ENCODE results near the gene NR2C1. TPM values are rescaled to one million over a fixed set of nuclear protein-coding genes. Genes with fewer than 3 reads are reported as not detected.

Gene NR2C1
- total and polyA plus RNA-seq, 2 of the 8 experiments (the other 6 are each of a cell fraction or from before 2014, with no cell fraction given): 22.8 to 48.3 TPM

- no peak overlapping the region for H3K4me2 ChIP-seq (ENCODE audit: insufficient read depth in 1 of 2, low read depth in 2 of 2, low read length in 2 of 2)
- no peaks in the 10 kb centered on the region for H3K9me3 ChIP-seq (ENCODE audit: insufficient read depth in 2 of 2, low read depth in 1 of 2, low read length in 1 of 2)
- no peak overlapping the region for H4K91ac ChIP-seq (replicated peaks; ENCODE audit: insufficient read length, low read length)
- no peak overlapping the region for H2AFZ ChIP-seq (ENCODE audit: low read length)
- H4K5ac ChIP-seq (ENCODE audit: insufficient read length, low read depth, low read length): no peak overlapping the region
- no peak overlapping the region for H3K14ac ChIP-seq (ENCODE audit: insufficient read length)
- H3K23me2 ChIP-seq (ENCODE audit: low read depth, low read length): 0 out of 2 replicates have a peak, but pooled peaks cover 2% of the 10 kb centered on the region
- H3K36me3 ChIP-seq (ENCODE audit: control insufficient read depth in 2 of 4, insufficient read depth in 4 of 4, low read length in 3 of 4): peaks cover 0 to 2% (median 0%) of the 10 kb centered on the region in 4 experiments; a peak in 2 of 8 replicates
- TF ChIP-seq MAX (IDR thresholded peaks at IDR 0.05): no peak
- TF ChIP-seq CTCF (IDR thresholded peaks at IDR 0.05; ENCODE audit: control extremely low read depth in 1 of 3, insufficient read depth in 1 of 3, low read depth in 1 of 3, low read length in 3 of 3): no peak
- no peak for TF ChIP-seq POU5F1 (IDR thresholded peaks at IDR 0.05; ENCODE audit: low read depth, low read length)
- TF ChIP-seq YY1 (IDR thresholded peaks at IDR 0.05; ENCODE audit: low read depth, low read length): no peak
- TF ChIP-seq RAD21 (IDR thresholded peaks at IDR 0.05 in 1 of 2, conservative IDR thresholded peaks at IDR 0.05 in 1 of 2; ENCODE audit: low read depth in 2 of 2, low read length in 2 of 2): no peak
- no peak for TF ChIP-seq CBX5 (IDR thresholded peaks at IDR 0.05; ENCODE audit: low read depth, low read length)
- no peak for TF ChIP-seq BRCA1 (IDR thresholded peaks at IDR 0.05; ENCODE audit: low read depth, low read length)
- no peak for TF ChIP-seq HDAC2 (IDR thresholded peaks at IDR 0.05; ENCODE audit: borderline replicate concordance in 1 of 2, low read depth in 2 of 2, low read length in 2 of 2)
- WGBS, 2 experiments (ENCODE audit: extremely low coverage in 1 of 2, insufficient coverage in 1 of 2, insufficient read length in 1 of 2, insufficient replicate concordance in 2 of 2, low coverage in 1 of 2, low lambda C conversion rate in 2 of 2, missing lambda C conversion rate in 1 of 2): 83% methylated on average over 4 of the region's 4 CpGs; no CpG with 5 or more reads in 1 of the 2 experiments
- no peak overlapping the region for H2AK5ac ChIP-seq (ENCODE audit: low read depth, low read length)
- peaks cover 0 to 4% of the 10 kb centered on the region in 2 experiments; a peak in 2 of 4 replicates for H3K79me2 ChIP-seq (ENCODE audit: control insufficient read depth in 1 of 2, insufficient read depth in 2 of 2, low read length in 2 of 2)
- no peaks in the 10 kb centered on the region for H3K79me1 ChIP-seq (ENCODE audit: low read depth, low read length)
- ChIA-PET CTCF (ENCODE audit: partially characterized antibody) (interaction anchor here (1.3 kb wide), 1 partner anchor 20 kb away, joined by 3 read pairs; no protein-coding TSS in a partner anchor), POLR2A (ENCODE audit: partially characterized antibody) (interaction anchor here (0.9 kb wide), 1 partner anchor 13 kb away, joined by 4 read pairs; no protein-coding TSS in a partner anchor)
- H2BK20ac ChIP-seq (ENCODE audit: low read length): no peak overlapping the region
- no peak overlapping the region for H3K18ac ChIP-seq (ENCODE audit: extremely low read depth, low read length)
- no peak overlapping the region for H3K27ac ChIP-seq (ENCODE audit: low read depth, low read length)
- H3K23ac ChIP-seq (ENCODE audit: insufficient read length): no peak overlapping the region
- no peak for DNase-seq (ENCODE audit: low read depth in 1 of 2, low spot score in 2 of 2)
- no peak overlapping the region for H2BK15ac ChIP-seq (ENCODE audit: low read length)
- no peak overlapping the region for H3K9ac ChIP-seq (replicated peaks in 1 of 4; ENCODE audit: extremely low read depth in 1 of 4, low read depth in 3 of 4, low read length in 3 of 4)
- no peak overlapping the region for H4K8ac ChIP-seq (ENCODE audit: extremely low read depth, insufficient read depth, low read length)
- no peak overlapping the region for H2BK5ac ChIP-seq (ENCODE audit: low read depth, low read length)
- no peak overlapping the region for H3K56ac ChIP-seq (replicated peaks; ENCODE audit: insufficient read length, low read depth, low read length)
- FAIRE-seq: no peak
- no peaks in the 10 kb centered on the region for H3K27me3 ChIP-seq (replicated peaks in 1 of 4; ENCODE audit: control insufficient read depth in 3 of 4, extremely low read depth in 1 of 4, insufficient read depth in 3 of 4, low read length in 3 of 4)
- H3K4me1 ChIP-seq (replicated peaks in 1 of 4; ENCODE audit: control insufficient read depth in 3 of 4, insufficient read depth in 4 of 4, low read length in 3 of 4): no peaks in the 10 kb centered on the region
- H3K4ac ChIP-seq (replicated peaks; ENCODE audit: insufficient read length, low read depth, low read length): no peak overlapping the region
- no peak overlapping the region for H3K4me3 ChIP-seq (ENCODE audit: extremely low read depth in 1 of 4, insufficient read depth in 2 of 4, low read depth in 3 of 4, low read length in 4 of 4)
- peaks cover 0 to 2% of the 10 kb centered on the region in 2 experiments for H4K20me1 ChIP-seq (replicated peaks in 1 of 2; ENCODE audit: control insufficient read depth in 1 of 2, insufficient read depth in 2 of 2, low read length in 2 of 2)
- H2BK12ac ChIP-seq (ENCODE audit: low read depth, low read length): no peak overlapping the region
- no peak overlapping the region for H2BK120ac ChIP-seq (replicated peaks; ENCODE audit: low read depth, low read length)
Observed at GRCh38 chr12:95077341-95077740, 3.9 kb upstream of the NR2C1 start.
